GM18502 (cell line): Measurements from ENCODE around the gene NPHP4.

Experiments
- ATAC-seq: cut with Tn5 transposase; IDR thresholded peaks from one replicate; pipeline ENCODE4 v1.9.1; 2021; ENCODE audit warnings: mild to moderate bottlenecking; ENCODE audit not compliant: unreplicated experiment, poor library complexity

The NPHP4 gene

GRCh38 chr1:5839881-5840550, 152.2 kb downstream of the NPHP4 start:
- no peak for ATAC-seq

- no peak for ATAC-seq
These were observed 152.9 kb downstream of the NPHP4 start for GRCh38 chr1:5839161-5839880.

- no peak for ATAC-seq
These were observed 154.1 kb downstream of the NPHP4 start for GRCh38 chr1:5837976-5838653.

GRCh38 chr1:5836776-5837440, 155.3 kb downstream of the NPHP4 start:
- no peak for ATAC-seq

- ATAC-seq: no peak
These were observed 157.1 kb downstream of the NPHP4 start for GRCh38 chr1:5835179-5835562.

GRCh38 chr1:5834477-5835178, 157.6 kb downstream of the NPHP4 start:
- ATAC-seq: no peak

- no peak for ATAC-seq
These were observed 158.3 kb downstream of the NPHP4 start for GRCh38 chr1:5833911-5834310.

- no peak for ATAC-seq
These were observed 159.0 kb downstream of the NPHP4 start for GRCh38 chr1:5832916-5833895.

GRCh38 chr1:5831600-5832335, 160.5 kb downstream of the NPHP4 start:
- ATAC-seq: no peak

GRCh38 chr1:5830771-5831599, 161.2 kb downstream of the NPHP4 start:
- ATAC-seq: no peak

GRCh38 chr1:5829414-5829813, 162.8 kb downstream of the NPHP4 start:
- no peak for ATAC-seq

- no peak for ATAC-seq
These were observed 163.8 kb downstream of the NPHP4 start for GRCh38 chr1:5828308-5828935.

GRCh38 chr1:5827516-5827915, 164.7 kb downstream of the NPHP4 start:
- no peak for ATAC-seq

GRCh38 chr1:5826601-5827000, 165.6 kb downstream of the NPHP4 start:
- ATAC-seq: no peak

GRCh38 chr1:5822726-5823125, 169.5 kb downstream of the NPHP4 start:
- ATAC-seq: no peak

GRCh38 chr1:5822266-5822665, 170.0 kb downstream of the NPHP4 start:
- ATAC-seq: no peak

- ATAC-seq: no peak
These were observed 170.6 kb downstream of the NPHP4 start for GRCh38 chr1:5821540-5822176.
